GM21825 (cell line): ENCODE data around the gene SDF2L1.

Experiments used
- ATAC-seq: cut with Tn5 transposase; IDR thresholded peaks from one replicate; pipeline ENCODE4 v1.9.1; 2021; ENCODE audit warnings: mild to moderate bottlenecking, moderate library complexity; ENCODE audit not compliant: unreplicated experiment

The SDF2L1 gene

GRCh38 chr22:21622011-21622918 is 19.8 kb upstream of the SDF2L1 start:
- ATAC-seq = no peak

GRCh38 chr22:21622919-21623647 is 19.0 kb upstream of the SDF2L1 start:
- no peak for ATAC-seq

GRCh38 chr22:21623648-21623970 is 18.5 kb upstream of the SDF2L1 start:
- no peak for ATAC-seq

GRCh38 chr22:21624120-21624879 is 17.8 kb upstream of the SDF2L1 start:
- no peak for ATAC-seq

GRCh38 chr22:21624880-21625791 is 17.0 kb upstream of the SDF2L1 start:
- ATAC-seq = no peak

GRCh38 chr22:21626073-21626734 is 15.9 kb upstream of the SDF2L1 start:
- ATAC-seq = no peak

GRCh38 chr22:21626735-21627469 is 15.2 kb upstream of the SDF2L1 start:
- ATAC-seq = no peak

GRCh38 chr22:21628386-21629254 is 13.5 kb upstream of the SDF2L1 start:
- ATAC-seq = peak; percentile 3

- ATAC-seq = peak; percentile 76
These were observed 12.6 kb upstream of the SDF2L1 start, which contains the start of gene YDJC for GRCh38 chr22:21629255-21630149. Gene YDJC, minus strand, starts transcription at chr22:21630022. Its CDS starts 8 bp downstream, at chr22:21630014.

GRCh38 chr22:21631025-21631424 is 11.1 kb upstream of the SDF2L1 start:
- no peak for ATAC-seq

- no peak for ATAC-seq
These were observed 9.7 kb upstream of the SDF2L1 start, which contains the start of gene CCDC116 for GRCh38 chr22:21632237-21632895. Gene CCDC116, plus strand, starts transcription at chr22:21632760. Its CDS starts 422 bp downstream, at chr22:21633182.

GRCh38 chr22:21632931-21633330 is 9.2 kb upstream of the SDF2L1 start:
- ATAC-seq = no peak

- ATAC-seq = no peak
These were observed 8.6 kb upstream of the SDF2L1 start for GRCh38 chr22:21633481-21633880.

GRCh38 chr22:21634081-21634480 is 8.0 kb upstream of the SDF2L1 start:
- ATAC-seq = no peak

GRCh38 chr22:21634844-21635243 is 7.3 kb upstream of the SDF2L1 start:
- ATAC-seq = no peak

GRCh38 chr22:21635771-21636510 is 6.2 kb upstream of the SDF2L1 start:
- ATAC-seq = no peak
